Transverse colon (tissue), 4 donors: ENCODE results near the gene AP5S1. TPM values are rescaled to one million over a fixed set of nuclear protein-coding genes. Genes with fewer than 3 reads are reported as not detected.

Experiments used
- DNase-seq: peaks from one replicate; pipeline ENCODE4 v3.0.0-alpha.2; 2019
- H3K27ac ChIP-seq, 4 donors: fragments of 200-600 bp; sonication (generic); 2 replicates each; pipeline ENCODE4 v1.5.1; 2016 to 2018; ENCODE audit warnings: inconsistent platforms in 4 of 4
- H3K27me3 ChIP-seq: fragments of 200-600 bp; sonication (generic); 2 replicates; pipeline ENCODE4 v1.5.1; 2017; ENCODE audit warnings: inconsistent platforms
- H3K36me3 ChIP-seq, 4 donors: fragments of 200-600 bp; sonication (generic); 2 replicates each; pipeline ENCODE4 v1.5.1; 2017 to 2019; ENCODE audit warnings: inconsistent platforms in 4 of 4
- H3K4me1 ChIP-seq, 4 donors: fragments of 200-600 bp; sonication (generic); 2 replicates each; pipeline ENCODE4 v1.5.1; 2017 to 2020; ENCODE audit warnings: inconsistent platforms in 4 of 4
- H3K4me3 ChIP-seq, 4 donors: fragments of 200-600 bp; sonication (generic); 1 replicate in 1 of 4; 2 replicates in 3 of 4; pipeline versions ENCODE4 v1.5.1 to v1.6.1; 2017 to 2019; ENCODE audit warnings: inconsistent platforms in 4 of 4
- H3K9me3 ChIP-seq, 2 donors: fragments of 200-600 bp; sonication (generic); 2 replicates each; pipeline ENCODE4 v1.5.1; 2017 to 2019; ENCODE audit warnings: inconsistent platforms in 2 of 2
- CTCF ChIP-seq, 5 experiments: fragments of 200-600 bp in 3 of 5; fragments of 450-650 bp in 2 of 5; sonication (generic) in 3 of 5; IDR thresholded peaks; 1 replicate in 2 of 5; 2 replicates in 3 of 5; pipeline ENCODE4 v1.5.1; 2016 to 2017; ENCODE audit warnings: antibody characterized with exemption in 5 of 5, inconsistent platforms in 3 of 5, mild to moderate bottlenecking in 2 of 5, moderate library complexity in 1 of 5
- EP300 ChIP-seq: sonication (generic); formaldehyde crosslinking; IDR thresholded peaks from one replicate; pipeline ENCODE4 v1.6.1; 2017; ENCODE audit warnings: antibody characterized with exemption, low read depth
- POLR2A ChIP-seq: fragments of 450-650 bp; IDR thresholded peaks from one replicate; pipeline ENCODE4 v1.6.1; 2016; ENCODE audit warnings: antibody characterized with exemption, mild to moderate bottlenecking, moderate library complexity
- POLR2AphosphoS5 ChIP-seq, 3 donors: sonication (generic); formaldehyde crosslinking; IDR thresholded peaks; one replicate each; pipeline ENCODE4 v1.6.1; 2016; ENCODE audit warnings: antibody characterized with exemption in 3 of 3
- WGBS, 2 donors: methylation state at CpG; one replicate each; pipeline ENCODE4 v1.1.5; 2018; ENCODE audit warnings: low coverage in 1 of 2; 5-methylcytosine and 5-hydroxymethylcytosine counted together
- in situ Hi-C, 4 donors: fragments of 200-750 bp; cut with MboI; loops; one replicate each; pipeline versions ENCODE4 v1.15.0 to v1.15.1; 2017; ENCODE audit warnings: low sequenced_read_pairs in 3 of 4, low pct_ligation_motif_present in 1 of 4, low pct_unique_long_range_greater_than_20kb in 1 of 4
- intact Hi-C: fragments of 100-400 bp; cut with DNase I; formaldehyde crosslinking; loops from one replicate; pipeline ENCODE4 v1.15.1; 2023; ENCODE audit warnings: low total_unique reads
- total RNA-seq, 4 donors: library from RNA; depleted of rRNA; stranded (reverse); fragments of >200 nt; gene quantifications; one replicate each; pipeline ENCODE4 v1.1.0, GENCODE V29; 2016

The AP5S1 gene
- total RNA-seq, 4 donors from 2014 or later = 9.1 to 38.5 (median 17.0) TPM

GRCh38 chr20:3785240-3786125 lies 34.9 kb upstream of the AP5S1 start:
- peak overlapping the region; percentile 19 to 61 (median 48) for H3K4me3 ChIP-seq
- intact Hi-C loops = loop anchor here (2.0 kb wide), 1 partner anchor 33 kb away; no protein-coding TSS in a partner anchor
- no peaks in the 10 kb centered on the region for H3K27me3 ChIP-seq
- TF ChIP-seq POLR2A (no peak), EP300 (no peak), CTCF (IDR thresholded peaks at IDR 0.05) (no peak), POLR2AphosphoS5 (IDR thresholded peaks at IDR 0.05) (no peak)
- no peaks in the 10 kb centered on the region for H3K9me3 ChIP-seq
- H3K36me3 ChIP-seq = no peaks in the 10 kb centered on the region
- DNase-seq = no peak
- 51 to 100% methylated on average over 1 to 54 of the region's 79 CpGs for WGBS, 2 donors
- in situ Hi-C loops = no loop called here
- H3K27ac ChIP-seq = peak overlapping the region; percentile 80 to 84 (median 82)
- peaks cover 31 to 56% (median 44%) of the 10 kb centered on the region in 4 donors for H3K4me1 ChIP-seq

- DNase-seq = peak; percentile 56
- Histone ChIP-seq H3K27ac (peak overlapping the region; percentile 80 to 84 (median 82)), H3K27me3 (no peaks in the 10 kb centered on the region), H3K4me3 (peak overlapping the region; percentile 19 to 61 (median 48)), H3K9me3 (no peaks in the 10 kb centered on the region), H3K4me1 (peaks cover 27 to 52% (median 40%) of the 10 kb centered on the region in 4 donors), H3K36me3 (no peaks in the 10 kb centered on the region)
- in situ Hi-C loops (no loop called here), intact Hi-C loops (loop anchor here (2.0 kb wide), 1 partner anchor 33 kb away; no protein-coding TSS in a partner anchor)
- TF ChIP-seq CTCF (IDR thresholded peaks at IDR 0.05) (no peak), POLR2AphosphoS5 (IDR thresholded peaks at IDR 0.05) (no peak), EP300 (no peak), POLR2A (no peak)
- 6% methylated on average over 7 of the region's 35 CpGs; no CpG with 5 or more reads in 1 of the 2 donors for WGBS, 2 donors
These were observed 34.2 kb upstream of the AP5S1 start for GRCh38 chr20:3786126-3786484.

GRCh38 chr20:3786665-3787323 lies 33.6 kb upstream of the AP5S1 start, which contains the start of gene CENPB:
Gene CENPB (minus strand): TSS chr20:3786740. CDS start chr20:3786483, 257 bp downstream.
- Histone ChIP-seq H3K27me3 (no peaks in the 10 kb centered on the region), H3K27ac (peak within 1 kb of the TSS; percentile 80 to 84 (median 82)), H3K36me3 (no peaks in the 10 kb centered on the region), H3K4me1 (peaks cover 26 to 50% (median 38%) of the 10 kb centered on the region in 4 donors), H3K9me3 (no peaks in the 10 kb centered on the region), H3K4me3 (peak within 1 kb of the TSS; percentile 20 to 61 (median 48))
- in situ Hi-C loops = no loop called here
- TF ChIP-seq EP300 (no peak), POLR2A (no peak), CTCF (IDR thresholded peaks at IDR 0.05) (peak; percentile 58 to 91 (median 76)), POLR2AphosphoS5 (IDR thresholded peaks at IDR 0.05) (peak in 2 of 3 donors; percentile 21 to 53)
- intact Hi-C loops = loop anchor here (2.0 kb wide), 1 partner anchor 32 kb away; no protein-coding TSS in a partner anchor
- DNase-seq = peak; percentile 94
- WGBS, 2 donors = 6 to 27% methylated on average over 7 to 27 of the region's 70 CpGs
